Measurements from ENCODE around the gene INPP5A.

DNA sequence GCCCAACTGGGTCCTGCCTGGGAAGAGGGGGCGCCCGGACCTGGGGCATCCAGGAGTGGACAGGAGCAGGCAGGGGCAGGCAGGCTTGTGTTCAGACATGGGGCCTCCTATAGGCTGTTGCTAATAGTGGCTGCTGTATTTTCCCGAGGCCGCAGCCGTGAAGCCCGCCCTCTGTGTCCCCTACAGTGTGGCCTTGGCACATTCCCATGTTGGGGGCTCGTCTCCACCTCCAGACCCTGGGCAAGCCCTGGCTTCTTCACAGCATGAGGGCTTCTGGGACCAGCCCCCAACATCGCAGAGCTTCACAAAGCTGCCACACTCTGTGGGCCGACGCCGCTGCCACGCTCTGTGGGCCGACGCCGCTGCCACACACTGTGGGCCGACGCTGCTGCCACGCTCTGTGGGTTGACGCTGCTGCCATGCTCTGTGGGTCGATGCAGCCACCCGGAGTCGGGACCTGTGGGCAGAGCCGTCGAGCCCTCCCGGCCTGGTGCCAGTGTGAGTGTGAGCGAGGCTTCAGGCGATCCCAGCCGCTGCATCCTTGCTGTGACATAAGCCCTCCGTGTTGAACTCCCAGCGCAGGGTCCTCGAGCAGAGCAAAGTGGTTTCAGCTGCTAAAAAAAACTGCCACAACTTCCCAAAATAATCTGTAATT lies 109.0 kb downstream of the INPP5A start:
- TF ChIP-seq, protein P1, sequence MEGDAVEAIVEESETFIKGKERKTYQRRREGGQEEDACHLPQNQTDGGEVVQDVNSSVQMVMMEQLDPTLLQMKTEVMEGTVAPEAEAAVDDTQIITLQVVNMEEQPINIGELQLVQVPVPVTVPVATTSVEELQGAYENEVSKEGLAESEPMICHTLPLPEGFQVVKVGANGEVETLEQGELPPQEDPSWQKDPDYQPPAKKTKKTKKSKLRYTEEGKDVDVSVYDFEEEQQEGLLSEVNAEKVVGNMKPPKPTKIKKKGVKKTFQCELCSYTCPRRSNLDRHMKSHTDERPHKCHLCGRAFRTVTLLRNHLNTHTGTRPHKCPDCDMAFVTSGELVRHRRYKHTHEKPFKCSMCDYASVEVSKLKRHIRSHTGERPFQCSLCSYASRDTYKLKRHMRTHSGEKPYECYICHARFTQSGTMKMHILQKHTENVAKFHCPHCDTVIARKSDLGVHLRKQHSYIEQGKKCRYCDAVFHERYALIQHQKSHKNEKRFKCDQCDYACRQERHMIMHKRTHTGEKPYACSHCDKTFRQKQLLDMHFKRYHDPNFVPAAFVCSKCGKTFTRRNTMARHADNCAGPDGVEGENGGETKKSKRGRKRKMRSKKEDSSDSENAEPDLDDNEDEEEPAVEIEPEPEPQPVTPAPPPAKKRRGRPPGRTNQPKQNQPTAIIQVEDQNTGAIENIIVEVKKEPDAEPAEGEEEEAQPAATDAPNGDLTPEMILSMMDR (IDR thresholded peaks at IDR 0.05), result no peak
- TF ChIP-seq EZH2 (IDR thresholded peaks at IDR 0.05; ENCODE audit: borderline replicate concordance, insufficient read depth, low read depth, low read length, poor library complexity, severe bottlenecking), result no peak
